PC-9 (cell line): Measurements from ENCODE around the gene TMEM120B. TPM values are rescaled to one million over a fixed set of nuclear protein-coding genes. Genes with fewer than 3 reads are reported as not detected.
"Not testable (repeated sequence)": the region's sequence is repeated elsewhere in the genome, so short reads cannot be mapped to it uniquely, and the experiment has no call there.

Source experiments
- BruUV-seq: library from RNA; stranded (reverse); fragments of 400-500 nt; replicated peaks from 2 replicates; lab custom pipeline; 2021; lab: Mats Ljungman, UMichigan
- CTCF ChIA-PET: fragments of 300-600 bp; sonication (Branson Sonifier 250); formaldehyde crosslinking; loops from one replicate; lab custom pipeline; 2022; ENCODE audit warnings: antibody characterized with exemption; lab: Charles Lee
- POLR2A ChIA-PET: fragments of 300-600 bp; sonication (Branson Sonifier 250); formaldehyde crosslinking; loops from one replicate; lab custom pipeline; 2022; ENCODE audit warnings: antibody characterized with exemption; ENCODE audit not compliant: unreplicated experiment; lab: Charles Lee
- DNase-seq, 2 experiments: peaks; one replicate each; pipeline versions ENCODE4 v3.0.0 to v3.0.0-alpha.2; 2015 to 2022; ENCODE audit warnings: mixed read lengths in 1 of 2
- H2AFZ ChIP-seq: fragments of 200-600 bp; sonication (generic); 2 replicates; pipeline ENCODE4 v1.8.1; 2017; ENCODE audit warnings: antibody characterized with exemption
- H3F3A ChIP-seq: fragments of 200-600 bp; sonication (generic); 2 replicates; pipeline ENCODE4 v1.8.1; 2017; ENCODE audit warnings: antibody characterized with exemption, mild to moderate bottlenecking, low read depth; ENCODE audit not compliant: insufficient read depth
- H3K27ac ChIP-seq: fragments of 200-600 bp; sonication (generic); 2 replicates; pipeline ENCODE4 v1.6.1; 2016; ENCODE audit warnings: mixed run types
- H3K27me3 ChIP-seq: fragments of 200-600 bp; sonication (generic); 2 replicates; pipeline ENCODE4 v1.6.1; 2016; ENCODE audit warnings: low read depth, mixed run types; ENCODE audit not compliant: insufficient read depth
- H3K36me3 ChIP-seq: fragments of 200-600 bp; sonication (generic); 2 replicates; pipeline ENCODE4 v1.6.1; 2016; ENCODE audit warnings: low read depth, mixed run types
- H3K4me1 ChIP-seq: fragments of 200-600 bp; sonication (generic); replicated peaks from 2 replicates; pipeline ENCODE4 v1.6.1; 2016; ENCODE audit warnings: mixed run types; ENCODE audit not compliant: insufficient read depth
- H3K4me2 ChIP-seq: fragments of 200-600 bp; sonication (generic); 2 replicates; pipeline ENCODE4 v1.6.1; 2017; ENCODE audit warnings: mixed run types
- H3K4me3 ChIP-seq: fragments of 200-600 bp; sonication (generic); 2 replicates; pipeline ENCODE4 v1.6.1; 2016; ENCODE audit warnings: mixed run types
- H3K79me2 ChIP-seq: fragments of 200-600 bp; sonication (generic); 2 replicates; pipeline ENCODE4 v1.6.1; 2017; ENCODE audit warnings: low read depth, mixed run types
- H3K9me2 ChIP-seq: fragments of 200-600 bp; sonication (generic); 2 replicates; pipeline ENCODE4 v1.8.1; 2017; ENCODE audit warnings: mild to moderate bottlenecking; ENCODE audit not compliant: insufficient read depth
- H3K9me3 ChIP-seq: fragments of 200-600 bp; sonication (generic); 2 replicates; pipeline ENCODE4 v1.8.1; 2016; ENCODE audit warnings: low read depth; ENCODE audit not compliant: insufficient read depth
- H4K20me1 ChIP-seq: fragments of 200-600 bp; sonication (generic); 2 replicates; pipeline ENCODE4 v1.8.1; 2017; ENCODE audit not compliant: insufficient read depth
- EZH2 ChIP-seq: fragments of 200-600 bp; sonication (generic); IDR thresholded peaks from 2 replicates; pipeline ENCODE4 v1.8.0; 2017; ENCODE audit warnings: antibody characterized with exemption, low read depth
- intact Hi-C: fragments of 100-400 bp; cut with micrococcal nuclease; formaldehyde crosslinking; loops from one replicate; pipeline ENCODE4 v1.10.0; 2022; ENCODE audit not compliant: unreplicated experiment
- total RNA-seq: library from RNA; stranded (reverse); gene quantifications from 2 replicates; pipeline ENCODE4 v1.2.3, GENCODE V29; 2021
- TF ChIP-seq, protein P1 (sequence below): fragments of 200-600 bp; sonication (generic); conservative IDR thresholded peaks from 2 replicates; pipeline ENCODE4 v1.6.1; 2017; ENCODE audit warnings: mixed run types, antibody characterized with exemption, mild to moderate bottlenecking, moderate library complexity

The TMEM120B gene
- total RNA-seq, 1 experiment from 2014 or later, result 12.4 TPM

GRCh38 chr12:121754836-121755235 is 42.3 kb downstream of the TMEM120B start:
- H3K27me3 ChIP-seq, result no peaks in the 10 kb centered on the region
- no peaks in the 10 kb centered on the region for H3K79me2 ChIP-seq
- no peak overlapping the region for H3K4me3 ChIP-seq
- ChIA-PET CTCF (no interaction called here), POLR2A (no interaction called here)
- no peaks in the 10 kb centered on the region for H3K4me1 ChIP-seq
- no peaks in the 10 kb centered on the region for H3K9me3 ChIP-seq
- TF ChIP-seq, protein P1, sequence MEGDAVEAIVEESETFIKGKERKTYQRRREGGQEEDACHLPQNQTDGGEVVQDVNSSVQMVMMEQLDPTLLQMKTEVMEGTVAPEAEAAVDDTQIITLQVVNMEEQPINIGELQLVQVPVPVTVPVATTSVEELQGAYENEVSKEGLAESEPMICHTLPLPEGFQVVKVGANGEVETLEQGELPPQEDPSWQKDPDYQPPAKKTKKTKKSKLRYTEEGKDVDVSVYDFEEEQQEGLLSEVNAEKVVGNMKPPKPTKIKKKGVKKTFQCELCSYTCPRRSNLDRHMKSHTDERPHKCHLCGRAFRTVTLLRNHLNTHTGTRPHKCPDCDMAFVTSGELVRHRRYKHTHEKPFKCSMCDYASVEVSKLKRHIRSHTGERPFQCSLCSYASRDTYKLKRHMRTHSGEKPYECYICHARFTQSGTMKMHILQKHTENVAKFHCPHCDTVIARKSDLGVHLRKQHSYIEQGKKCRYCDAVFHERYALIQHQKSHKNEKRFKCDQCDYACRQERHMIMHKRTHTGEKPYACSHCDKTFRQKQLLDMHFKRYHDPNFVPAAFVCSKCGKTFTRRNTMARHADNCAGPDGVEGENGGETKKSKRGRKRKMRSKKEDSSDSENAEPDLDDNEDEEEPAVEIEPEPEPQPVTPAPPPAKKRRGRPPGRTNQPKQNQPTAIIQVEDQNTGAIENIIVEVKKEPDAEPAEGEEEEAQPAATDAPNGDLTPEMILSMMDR, result no peak
- TF ChIP-seq EZH2, result no peak
- BruUV-seq, result no TSS peak
- H3K4me2 ChIP-seq, result no peak overlapping the region
- no peaks in the 10 kb centered on the region for H3K36me3 ChIP-seq
- no peaks in the 10 kb centered on the region for H4K20me1 ChIP-seq
- no peak overlapping the region for H3K27ac ChIP-seq
- H3F3A ChIP-seq, result no peaks in the 10 kb centered on the region
- no peak overlapping the region for H2AFZ ChIP-seq
- intact Hi-C loops, result no loop called here
- H3K9me2 ChIP-seq, result no peaks in the 10 kb centered on the region
- no peak for DNase-seq

GRCh38 chr12:121755591-121755990 is 43.0 kb downstream of the TMEM120B start:
- H2AFZ ChIP-seq, result no peak overlapping the region
- no peaks in the 10 kb centered on the region for H3K79me2 ChIP-seq
- no peaks in the 10 kb centered on the region for H4K20me1 ChIP-seq
- H3K27me3 ChIP-seq, result no peaks in the 10 kb centered on the region
- no peak for DNase-seq
- TF ChIP-seq EZH2, result no peak
- TF ChIP-seq, protein P1, result no peak
- H3F3A ChIP-seq, result no peaks in the 10 kb centered on the region
- no peak overlapping the region for H3K4me2 ChIP-seq
- no peak overlapping the region for H3K4me3 ChIP-seq
- H3K4me1 ChIP-seq, result no peaks in the 10 kb centered on the region
- H3K27ac ChIP-seq, result no peak overlapping the region
- H3K9me2 ChIP-seq, result no peaks in the 10 kb centered on the region
- POLR2A ChIA-PET, result no interaction called here
- BruUV-seq, result no TSS peak
- CTCF ChIA-PET, result no interaction called here
- H3K9me3 ChIP-seq, result no peaks in the 10 kb centered on the region
- intact Hi-C loops, result no loop called here
- H3K36me3 ChIP-seq, result no peaks in the 10 kb centered on the region

GRCh38 chr12:121758536-121758935 is 46.0 kb downstream of the TMEM120B start:
- not testable (repeated sequence) for BruUV-seq, H3K9me3 ChIP-seq

DNA sequence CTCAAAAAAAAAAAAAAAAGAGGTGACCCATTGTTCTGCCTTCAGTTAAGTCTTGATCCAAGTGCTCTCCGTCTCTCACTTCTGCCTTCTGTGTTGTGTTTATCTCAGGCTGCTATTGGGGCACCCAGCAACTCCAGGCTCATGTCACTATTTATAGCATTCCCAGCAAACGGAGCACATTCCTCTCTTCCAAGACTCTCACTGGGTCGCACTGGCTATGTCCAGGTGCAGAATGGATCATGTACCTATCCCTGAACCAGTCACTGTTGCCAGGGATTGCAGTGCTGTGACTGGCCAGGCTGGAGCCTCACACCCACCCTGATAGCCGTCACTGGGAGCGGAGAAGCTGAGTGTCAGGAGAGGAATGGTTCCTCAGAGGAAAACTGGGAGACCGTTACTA is 49.7 kb downstream of the TMEM120B start:
- DNase-seq, result no peak
- Histone ChIP-seq H3F3A (no peaks in the 10 kb centered on the region), H2AFZ (no peak overlapping the region), H3K79me2 (no peaks in the 10 kb centered on the region), H3K9me3 (no peaks in the 10 kb centered on the region), H3K27me3 (no peaks in the 10 kb centered on the region), H3K4me2 (no peak overlapping the region), H4K20me1 (no peaks in the 10 kb centered on the region), H3K27ac (no peak overlapping the region), H3K4me3 (no peak overlapping the region), H3K36me3 (no peaks in the 10 kb centered on the region), H3K4me1 (peaks cover 5% of the 10 kb centered on the region; the same call in 1 of the 2 replicates), H3K9me2 (no peaks in the 10 kb centered on the region)
- ChIA-PET CTCF (no interaction called here), POLR2A (no interaction called here)
- no peak for TF ChIP-seq EZH2
- TF ChIP-seq, protein P1, result no peak
- BruUV-seq, result no TSS peak
- intact Hi-C loops, result no loop called here

More at GRCh38 chr12:121758536-121758935, 46.0 kb downstream of the TMEM120B start:
- H3K79me2 ChIP-seq, intact Hi-C loops, H4K20me1 ChIP-seq, H3K27ac ChIP-seq, H3K27me3 ChIP-seq, H3F3A ChIP-seq, H2AFZ ChIP-seq, DNase-seq, CTCF ChIA-PET, H3K9me2 ChIP-seq, H3K4me2 ChIP-seq, H3K36me3 ChIP-seq, H3K4me1 ChIP-seq, POLR2A ChIA-PET, H3K4me3 ChIP-seq: not testable (repeated sequence)
